Thoracic aorta (tissue), 2 donors: Measurements from ENCODE around the gene AMOTL2. TPM values are rescaled to one million over a fixed set of nuclear protein-coding genes. Genes with fewer than 3 reads are reported as not detected.
A peak's percentile ranks its signal among the peaks of the same experiment; 100 is the strongest.

Source experiments
- ATAC-seq: fragments of 150-250 bp; one replicate; pipeline ENCODE4 v1.8.0; 2017; ENCODE audit warnings: low read depth; ENCODE audit not compliant: insufficient number of reproducible peaks, low FRiP score
- DNase-seq: peaks from one replicate; pipeline ENCODE4 v3.0.0-alpha.2; 2020; ENCODE audit warnings: low spot score
- H3K27ac ChIP-seq, 2 donors: fragments of 200-600 bp; sonication (generic); 1 replicate in 1 of 2; 2 replicates in 1 of 2; pipeline ENCODE4 v1.5.1; 2016; ENCODE audit warnings: mild to moderate bottlenecking in 2 of 2, moderate library complexity in 2 of 2
- H3K27me3 ChIP-seq: fragments of 200-600 bp; sonication (generic); replicated peaks from 2 replicates; pipeline ENCODE4 v1.6.0; 2016; ENCODE audit warnings: mild to moderate bottlenecking; ENCODE audit not compliant: insufficient read depth
- H3K36me3 ChIP-seq: fragments of 200-600 bp; sonication (generic); one replicate; pipeline ENCODE4 v1.5.1; 2016
- H3K4me1 ChIP-seq, 2 donors: fragments of 200-600 bp; sonication (generic); 1 replicate in 1 of 2; 2 replicates in 1 of 2; pipeline versions ENCODE4 v1.5.1 to v1.6.0; 2016; ENCODE audit warnings: low read depth in 2 of 2, mild to moderate bottlenecking in 1 of 2; ENCODE audit not compliant: control insufficient read depth in 1 of 2
- H3K4me3 ChIP-seq: fragments of 200-600 bp; sonication (generic); 2 replicates; pipeline ENCODE4 v1.5.1; 2016; ENCODE audit warnings: mild to moderate bottlenecking
- H3K9me3 ChIP-seq: fragments of 200-600 bp; sonication (generic); 2 replicates; pipeline ENCODE4 v1.5.1; 2016
- CTCF ChIP-seq: fragments of 200-600 bp; sonication (generic); IDR thresholded peaks from one replicate; pipeline ENCODE4 v1.5.1; 2019; ENCODE audit warnings: antibody characterized with exemption
- total RNA-seq, 2 donors: library from RNA; depleted of rRNA; stranded (reverse); fragments of >200 nt; gene quantifications; one replicate each; pipeline versions ENCODE4 v1.1.0 to v1.2.3, GENCODE V29; 2016

The AMOTL2 gene
- total RNA-seq, 2 donors from 2014 or later: 62.4 to 161 TPM

GRCh38 chr3:134315286-134316106 lies 58.8 kb downstream of the AMOTL2 start:
- Histone ChIP-seq H3K27ac (peak overlapping the region; percentile 93 to 94), H3K9me3 (no peaks in the 10 kb centered on the region), H3K4me3 (no peak overlapping the region), H3K27me3 (no peaks in the 10 kb centered on the region), H3K36me3 (no peaks in the 10 kb centered on the region), H3K4me1 (peaks cover 49 to 73% of the 10 kb centered on the region in 2 donors)
- peak; percentile 71 for DNase-seq
- peak; percentile 25 for ATAC-seq
- TF ChIP-seq CTCF: no peak

- H3K27ac ChIP-seq: peak overlapping the region; percentile 93 to 94
- H3K27me3 ChIP-seq: no peaks in the 10 kb centered on the region
- no peaks in the 10 kb centered on the region for H3K36me3 ChIP-seq
- no peak for TF ChIP-seq CTCF
- H3K4me1 ChIP-seq: peaks cover 49 to 73% of the 10 kb centered on the region in 2 donors
- no peaks in the 10 kb centered on the region for H3K9me3 ChIP-seq
- DNase-seq: no peak
- peak overlapping the region; percentile 78 for H3K4me3 ChIP-seq
- no peak for ATAC-seq
Measured at GRCh38 chr3:134314588-134315285, 59.5 kb downstream of the AMOTL2 start.

GRCh38 chr3:134313847-134314587 lies 60.2 kb downstream of the AMOTL2 start:
- Histone ChIP-seq H3K27ac (peak overlapping the region; percentile 93 to 94), H3K27me3 (no peaks in the 10 kb centered on the region), H3K4me1 (peaks cover 49 to 78% of the 10 kb centered on the region in 2 donors), H3K4me3 (peak overlapping the region; percentile 78), H3K36me3 (no peaks in the 10 kb centered on the region), H3K9me3 (no peaks in the 10 kb centered on the region)
- ATAC-seq (no peak), DNase-seq (no peak)
- TF ChIP-seq CTCF: no peak

- DNase-seq: no peak
- peak overlapping the region; percentile 78 for H3K4me3 ChIP-seq
- H3K27ac ChIP-seq: peak overlapping the region; percentile 93 to 94
- no peaks in the 10 kb centered on the region for H3K27me3 ChIP-seq
- H3K4me1 ChIP-seq: peaks cover 55 to 84% of the 10 kb centered on the region in 2 donors
- ATAC-seq: peak; percentile 15
- H3K9me3 ChIP-seq: no peaks in the 10 kb centered on the region
- H3K36me3 ChIP-seq: no peaks in the 10 kb centered on the region
- peak; percentile 37 for TF ChIP-seq CTCF
Measured at GRCh38 chr3:134312873-134313846, 61.1 kb downstream of the AMOTL2 start.
